Breast epithelium (tissue), 4 donors: ENCODE results near the gene CADM1. TPM values are rescaled to one million over a fixed set of nuclear protein-coding genes. Genes with fewer than 3 reads are reported as not detected.

Experiments used
- DNase-seq, 2 donors: peaks; one replicate each; pipeline ENCODE4 v3.0.0-alpha.2; 2019; ENCODE audit warnings: low spot score in 2 of 2
- H3K27ac ChIP-seq, 2 donors: fragments of 200-600 bp; sonication (generic) in 1 of 2; one replicate each; pipeline ENCODE4 v1.5.1; 2016 to 2019; ENCODE audit warnings: mild to moderate bottlenecking in 1 of 2
- H3K27me3 ChIP-seq, 2 donors: fragments of 200-600 bp; sonication (generic) in 1 of 2; one replicate each; pipeline versions ENCODE4 v1.5.1 to v1.6.0; 2017 to 2019; ENCODE audit warnings: control low read depth in 1 of 2, mild to moderate bottlenecking in 1 of 2
- H3K36me3 ChIP-seq: fragments of 200-600 bp; one replicate; pipeline ENCODE4 v1.5.1; 2019
- H3K4me1 ChIP-seq, 2 donors: fragments of 200-600 bp; sonication (generic); one replicate each; pipeline ENCODE4 v1.5.1; 2016 to 2019; ENCODE audit warnings: control low read depth in 1 of 2
- H3K4me3 ChIP-seq, 3 donors: fragments of 200-600 bp; sonication (generic); 1 replicate in 2 of 3; 2 replicates in 1 of 3; pipeline ENCODE4 v1.5.1; 2016 to 2019; ENCODE audit warnings: mild to moderate bottlenecking in 3 of 3, moderate library complexity in 2 of 3
- H3K9me3 ChIP-seq, 2 donors: fragments of 200-600 bp; sonication (generic) in 1 of 2; one replicate each; pipeline ENCODE4 v1.5.1; 2016 to 2019; ENCODE audit warnings: control low read depth in 1 of 2
- POLR2A ChIP-seq: fragments of 450-650 bp; IDR thresholded peaks from one replicate; pipeline ENCODE4 v1.6.1; 2016; ENCODE audit warnings: antibody characterized with exemption, mild to moderate bottlenecking, moderate library complexity
- POLR2AphosphoS5 ChIP-seq, 3 donors: sonication (generic); formaldehyde crosslinking; IDR thresholded peaks; one replicate each; pipeline ENCODE4 v1.6.1; 2017; ENCODE audit warnings: antibody characterized with exemption in 3 of 3
- intact Hi-C: fragments of 100-400 bp; cut with DNase I; formaldehyde crosslinking; loops from one replicate; pipeline ENCODE4 v1.15.1; 2023; ENCODE audit warnings: low total_unique reads
- total RNA-seq, 3 donors: library from RNA; depleted of rRNA; stranded (reverse); fragments of >200 nt; gene quantifications; one replicate each; pipeline ENCODE4 v1.1.0, GENCODE V29; 2016
- TF ChIP-seq, protein P1 (sequence below), 3 donors: fragments of 450-650 bp; IDR thresholded peaks; one replicate each; pipeline ENCODE4 v1.5.1; 2016 to 2017; ENCODE audit warnings: antibody characterized with exemption in 3 of 3, mild to moderate bottlenecking in 3 of 3, moderate library complexity in 3 of 3

Gene CADM1
- total RNA-seq, 3 donors from 2014 or later: 5.3 to 48.4 (median 33.1) TPM

DNA sequence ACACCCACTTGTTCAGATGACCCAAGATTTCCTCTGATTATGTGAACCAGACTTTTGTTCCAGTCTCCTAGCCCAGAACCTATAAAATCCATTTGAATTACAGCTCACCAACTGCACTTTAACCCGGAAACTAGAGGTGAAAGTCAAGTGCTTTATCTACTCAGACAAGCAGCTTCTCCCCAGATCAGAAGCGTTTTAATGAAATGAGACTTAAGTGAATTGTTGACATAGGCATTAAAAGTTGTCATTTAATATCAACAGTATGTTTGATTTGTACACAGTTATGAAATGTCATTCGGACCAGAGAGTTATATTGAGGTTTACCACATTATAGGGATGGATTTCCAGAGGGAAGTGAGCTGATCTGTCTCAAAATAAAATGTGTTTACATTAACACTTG lies 52.0 kb downstream of the CADM1 start:
- no peak overlapping the region for H3K4me3 ChIP-seq
- intact Hi-C loops: no loop called here
- TF ChIP-seq POLR2A: no peak
- no peak for TF ChIP-seq POLR2AphosphoS5 (IDR thresholded peaks at IDR 0.05)
- TF ChIP-seq, protein P1, sequence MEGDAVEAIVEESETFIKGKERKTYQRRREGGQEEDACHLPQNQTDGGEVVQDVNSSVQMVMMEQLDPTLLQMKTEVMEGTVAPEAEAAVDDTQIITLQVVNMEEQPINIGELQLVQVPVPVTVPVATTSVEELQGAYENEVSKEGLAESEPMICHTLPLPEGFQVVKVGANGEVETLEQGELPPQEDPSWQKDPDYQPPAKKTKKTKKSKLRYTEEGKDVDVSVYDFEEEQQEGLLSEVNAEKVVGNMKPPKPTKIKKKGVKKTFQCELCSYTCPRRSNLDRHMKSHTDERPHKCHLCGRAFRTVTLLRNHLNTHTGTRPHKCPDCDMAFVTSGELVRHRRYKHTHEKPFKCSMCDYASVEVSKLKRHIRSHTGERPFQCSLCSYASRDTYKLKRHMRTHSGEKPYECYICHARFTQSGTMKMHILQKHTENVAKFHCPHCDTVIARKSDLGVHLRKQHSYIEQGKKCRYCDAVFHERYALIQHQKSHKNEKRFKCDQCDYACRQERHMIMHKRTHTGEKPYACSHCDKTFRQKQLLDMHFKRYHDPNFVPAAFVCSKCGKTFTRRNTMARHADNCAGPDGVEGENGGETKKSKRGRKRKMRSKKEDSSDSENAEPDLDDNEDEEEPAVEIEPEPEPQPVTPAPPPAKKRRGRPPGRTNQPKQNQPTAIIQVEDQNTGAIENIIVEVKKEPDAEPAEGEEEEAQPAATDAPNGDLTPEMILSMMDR (IDR thresholded peaks at IDR 0.05): no peak
- H3K36me3 ChIP-seq: no peaks in the 10 kb centered on the region
- no peaks in the 10 kb centered on the region for H3K27me3 ChIP-seq
- no peaks in the 10 kb centered on the region for H3K4me1 ChIP-seq
- H3K9me3 ChIP-seq: peaks cover 0 to 13% of the 10 kb centered on the region in 2 donors
- no peak overlapping the region for H3K27ac ChIP-seq
- DNase-seq: no peak

DNA sequence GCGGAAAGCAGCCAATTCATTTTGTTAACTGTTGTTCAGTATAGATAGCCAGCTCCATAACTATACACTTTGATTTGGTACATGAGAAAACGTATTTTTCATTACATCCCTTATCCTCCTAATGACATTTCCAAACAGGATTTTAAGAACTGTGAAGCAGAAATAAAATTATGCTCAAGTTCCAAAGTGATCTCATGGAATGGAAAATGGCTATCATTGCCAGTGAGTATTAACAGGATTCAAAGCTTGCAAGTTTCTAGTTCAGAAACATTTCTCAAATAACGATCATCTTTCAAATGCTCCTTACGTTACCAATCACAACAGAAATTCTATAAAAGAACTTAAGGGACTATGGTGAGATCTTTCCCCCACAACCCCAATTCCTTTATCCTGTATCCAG lies 53.7 kb downstream of the CADM1 start:
- H3K36me3 ChIP-seq: no peaks in the 10 kb centered on the region
- intact Hi-C loops: no loop called here
- no peaks in the 10 kb centered on the region for H3K4me1 ChIP-seq
- no peak overlapping the region for H3K4me3 ChIP-seq
- H3K27ac ChIP-seq: no peak overlapping the region
- TF ChIP-seq POLR2AphosphoS5 (IDR thresholded peaks at IDR 0.05) (no peak), POLR2A (no peak)
- TF ChIP-seq, protein P1 (IDR thresholded peaks at IDR 0.05): no peak
- peaks cover 0 to 21% of the 10 kb centered on the region in 2 donors for H3K9me3 ChIP-seq
- no peaks in the 10 kb centered on the region for H3K27me3 ChIP-seq
- DNase-seq: no peak

DNA sequence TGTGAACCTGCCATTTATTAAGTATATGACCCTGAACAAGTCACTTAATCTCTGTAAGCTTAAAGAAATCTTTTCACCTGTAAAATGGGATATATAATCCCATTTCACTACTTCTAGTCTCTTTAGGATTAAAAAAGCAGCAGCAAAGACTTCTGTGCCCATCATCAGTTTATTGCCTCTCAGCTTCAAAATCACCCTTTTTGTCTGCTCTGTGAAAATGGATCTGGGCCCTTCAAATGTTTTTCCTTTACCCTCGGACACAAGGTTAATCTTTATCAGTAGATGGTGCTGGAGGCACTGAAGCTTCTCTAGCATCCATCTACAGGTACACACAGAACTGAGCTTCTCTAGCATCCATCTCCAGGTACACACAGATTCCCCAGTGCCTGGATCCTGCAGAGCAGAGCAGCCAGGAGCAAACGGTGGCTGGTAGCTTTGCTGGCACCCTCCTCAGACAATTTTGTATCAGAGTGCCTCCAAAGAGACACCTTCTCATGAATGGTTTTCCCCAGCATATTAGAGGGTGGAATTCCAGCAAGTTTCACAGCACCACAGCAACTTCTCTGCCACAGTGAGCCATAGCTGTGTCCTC lies 56.8 kb downstream of the CADM1 start:
- no peak overlapping the region for H3K4me3 ChIP-seq
- no peaks in the 10 kb centered on the region for H3K36me3 ChIP-seq
- DNase-seq: no peak
- H3K9me3 ChIP-seq: peaks cover 0 to 21% of the 10 kb centered on the region in 2 donors
- H3K4me1 ChIP-seq: no peaks in the 10 kb centered on the region
- TF ChIP-seq, protein P1 (IDR thresholded peaks at IDR 0.05): no peak
- TF ChIP-seq POLR2A (no peak), POLR2AphosphoS5 (IDR thresholded peaks at IDR 0.05) (no peak)
- H3K27ac ChIP-seq: no peak overlapping the region
- no peaks in the 10 kb centered on the region for H3K27me3 ChIP-seq
- intact Hi-C loops: no loop called here

DNA sequence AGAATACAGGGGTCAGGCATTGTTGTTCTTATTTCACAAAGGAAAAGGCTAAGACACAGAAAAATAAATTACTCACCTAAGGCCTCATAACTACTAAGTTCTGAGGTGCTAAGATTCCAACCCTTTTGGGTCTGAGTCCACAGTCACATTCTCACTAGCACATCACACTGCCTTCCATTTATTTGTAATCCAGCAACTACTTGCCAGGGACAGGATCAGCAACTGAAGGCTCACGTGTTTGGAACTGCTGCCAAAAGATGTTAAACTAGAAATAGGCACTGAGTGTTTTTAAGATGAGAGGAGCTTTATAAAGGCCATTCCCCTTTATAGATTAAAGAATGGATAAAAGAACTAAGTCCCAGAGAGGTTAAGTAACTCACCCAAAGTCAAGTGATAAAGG lies 58.0 kb downstream of the CADM1 start:
- H3K4me1 ChIP-seq: no peaks in the 10 kb centered on the region
- intact Hi-C loops: no loop called here
- H3K27me3 ChIP-seq: no peaks in the 10 kb centered on the region
- TF ChIP-seq POLR2AphosphoS5 (IDR thresholded peaks at IDR 0.05): no peak
- no peak for TF ChIP-seq POLR2A
- TF ChIP-seq, protein P1 (IDR thresholded peaks at IDR 0.05): no peak
- H3K36me3 ChIP-seq: no peaks in the 10 kb centered on the region
- no peak for DNase-seq
- peaks cover 0 to 21% of the 10 kb centered on the region in 2 donors for H3K9me3 ChIP-seq
- H3K27ac ChIP-seq: no peak overlapping the region
- H3K4me3 ChIP-seq: no peak overlapping the region

DNA sequence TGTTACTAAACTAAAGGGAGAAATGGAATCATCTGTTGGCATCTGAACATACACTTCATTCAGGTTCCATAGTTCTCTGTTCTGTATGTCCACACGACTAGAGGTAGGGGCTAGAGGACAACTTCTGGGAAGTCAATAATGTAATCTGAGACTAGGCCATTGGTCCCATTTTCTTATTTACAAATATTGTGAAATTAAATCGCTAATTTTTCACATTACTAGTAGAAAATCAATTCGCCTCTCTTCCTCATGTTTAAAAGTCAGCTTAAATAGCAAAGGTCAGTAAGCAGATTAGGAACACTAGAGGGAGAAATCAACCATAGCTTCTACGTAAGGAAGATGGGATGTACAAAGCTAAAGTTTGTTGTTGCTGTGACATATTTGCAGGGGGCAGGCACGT lies 59.7 kb downstream of the CADM1 start:
- Histone ChIP-seq H3K4me3 (no peak overlapping the region), H3K4me1 (no peaks in the 10 kb centered on the region), H3K36me3 (no peaks in the 10 kb centered on the region), H3K9me3 (peaks cover 0 to 21% of the 10 kb centered on the region in 2 donors), H3K27ac (no peak overlapping the region), H3K27me3 (no peaks in the 10 kb centered on the region)
- TF ChIP-seq POLR2AphosphoS5 (IDR thresholded peaks at IDR 0.05) (no peak), POLR2A (no peak)
- TF ChIP-seq, protein P1 (IDR thresholded peaks at IDR 0.05): no peak
- intact Hi-C loops: no loop called here
- no peak for DNase-seq
